Neuronal stem cell (in vitro differentiated cells): ENCODE measurements around the gene RANBP1.
A peak's percentile ranks its signal among the peaks of the same experiment; 100 is the strongest.

Experiments
- DNase-seq: peaks from one replicate; pipeline ENCODE4 v3.0.0-alpha.2; 2013; ENCODE audit warnings: low spot score
- H2AFZ ChIP-seq: one replicate; pipeline ENCODE4 v1.6.1; 2013; ENCODE audit warnings: mild to moderate bottlenecking, low read length, inconsistent platforms
- H2AK5ac ChIP-seq: 2 replicates; pipeline ENCODE4 v1.6.1; 2013; ENCODE audit warnings: low read depth, mild to moderate bottlenecking, inconsistent platforms, low read length, moderate library complexity, mixed read lengths
- H2BK120ac ChIP-seq: 2 replicates; pipeline ENCODE4 v1.6.1; 2013; ENCODE audit warnings: low read depth, mild to moderate bottlenecking, inconsistent platforms, low read length, moderate library complexity, mixed read lengths
- H2BK12ac ChIP-seq: one replicate; pipeline ENCODE4 v1.6.1; 2013; ENCODE audit warnings: low read length, inconsistent platforms
- H2BK15ac ChIP-seq: 2 replicates; pipeline ENCODE4 v1.6.1; 2013; ENCODE audit warnings: mild to moderate bottlenecking, low read length, inconsistent platforms, mixed read lengths
- H2BK5ac ChIP-seq: one replicate; pipeline ENCODE4 v1.6.1; 2013; ENCODE audit warnings: inconsistent platforms, mild to moderate bottlenecking, low read length, moderate library complexity
- H3K14ac ChIP-seq: one replicate; pipeline ENCODE4 v1.6.1; 2013; ENCODE audit warnings: low read length, inconsistent platforms
- H3K18ac ChIP-seq: 2 replicates; pipeline ENCODE4 v1.6.1; 2013; ENCODE audit warnings: low read length, inconsistent platforms
- H3K23ac ChIP-seq: 2 replicates; pipeline ENCODE4 v1.6.1; 2013; ENCODE audit warnings: low read depth, mild to moderate bottlenecking, mixed read lengths, low read length, inconsistent platforms; ENCODE audit not compliant: poor library complexity
- H3K27ac ChIP-seq: replicated peaks from 3 replicates; pipeline ENCODE4 v1.5.1; 2013; ENCODE audit warnings: low read length, inconsistent platforms
- H3K27me3 ChIP-seq, 3 experiments: 2 replicates each; pipeline ENCODE4 v1.6.1; 2013; ENCODE audit warnings: low read length in 3 of 3, mild to moderate bottlenecking in 2 of 3, inconsistent platforms in 1 of 3, low read depth in 1 of 3, mixed read lengths in 1 of 3, moderate library complexity in 1 of 3; ENCODE audit not compliant: control insufficient read depth in 3 of 3, insufficient read depth in 3 of 3
- H3K36me3 ChIP-seq, 2 donors: replicated peaks in 1 of 2; 2 replicates each; pipeline ENCODE4 v1.6.1; 2013; ENCODE audit warnings: low read length in 2 of 2; ENCODE audit not compliant: control insufficient read depth in 2 of 2, insufficient read depth in 2 of 2
- H3K4ac ChIP-seq: 2 replicates; pipeline ENCODE4 v1.6.1; 2013; ENCODE audit warnings: inconsistent platforms, mild to moderate bottlenecking, low read length, moderate library complexity
- H3K4me1 ChIP-seq, 2 donors: 1 replicate in 1 of 2; 2 replicates in 1 of 2; pipeline ENCODE4 v1.6.1; 2013; ENCODE audit warnings: low read length in 2 of 2, low read depth in 1 of 2; ENCODE audit not compliant: control insufficient read depth in 2 of 2, insufficient read depth in 1 of 2
- H3K4me2 ChIP-seq: one replicate; pipeline ENCODE4 v1.6.1; 2013; ENCODE audit warnings: mild to moderate bottlenecking, low read length, inconsistent platforms; ENCODE audit not compliant: insufficient read depth, poor library complexity, severe bottlenecking
- H3K4me3 ChIP-seq, 2 donors: 2 replicates each; pipeline ENCODE4 v1.5.1; 2013; ENCODE audit warnings: low read length in 2 of 2, mild to moderate bottlenecking in 2 of 2, inconsistent platforms in 1 of 2, moderate library complexity in 1 of 2
- H3K79me1 ChIP-seq: one replicate; pipeline ENCODE4 v1.6.1; 2013; ENCODE audit warnings: low read depth, mild to moderate bottlenecking, inconsistent platforms, low read length, moderate library complexity
- H3K9ac ChIP-seq: one replicate; pipeline ENCODE4 v1.6.1; 2013; ENCODE audit warnings: mild to moderate bottlenecking, low read depth, low read length, inconsistent platforms; ENCODE audit not compliant: poor library complexity
- H3K9me3 ChIP-seq, 2 donors: replicated peaks in 1 of 2; 2 replicates each; pipeline versions ENCODE3 to v1.6.1; 2013; ENCODE audit warnings: low read length in 2 of 2, mild to moderate bottlenecking in 2 of 2, inconsistent platforms in 1 of 2, low read depth in 1 of 2, mixed read lengths in 1 of 2, moderate library complexity in 1 of 2; ENCODE audit not compliant: control insufficient read depth in 2 of 2, insufficient read depth in 1 of 2
- H4K8ac ChIP-seq: one replicate; pipeline ENCODE4 v1.6.1; 2013; ENCODE audit warnings: low read depth, mild to moderate bottlenecking, inconsistent platforms, low read length, moderate library complexity
- H4K91ac ChIP-seq: one replicate; pipeline ENCODE4 v1.6.1; 2013; ENCODE audit warnings: low read length, low read depth, mild to moderate bottlenecking, inconsistent platforms; ENCODE audit not compliant: poor library complexity
- WGBS, 2 donors: extraction: QIAGEN DNeasy Blood & Tissue Kit; methylation state at CpG; one replicate each; pipeline ENCODE4 v1.1.7; 2013; ENCODE audit warnings: missing lambda C conversion rate in 2 of 2, mixed read lengths in 1 of 2; ENCODE audit not compliant: insufficient read length in 2 of 2, insufficient replicate concordance in 1 of 2; ENCODE audit errors: extremely low coverage in 2 of 2; 5-methylcytosine and 5-hydroxymethylcytosine counted together

The RANBP1 gene

GRCh38 chr22:20150381-20151275 lies 34.7 kb downstream of the RANBP1 start, which contains the start of gene CCDC188:
CCDC188 (minus strand) TSS chr22:20151055; CDS start chr22:20150986, 69 bp downstream.
- Histone ChIP-seq H2BK12ac (no peak within 1 kb of the TSS), H2AFZ (no peak within 1 kb of the TSS), H3K36me3 (no peaks in the 10 kb centered on the region), H3K18ac (no peak within 1 kb of the TSS), H3K23ac (peak within 1 kb of the TSS; percentile 73), H3K9me3 (no peaks in the 10 kb centered on the region), H2AK5ac (peak within 1 kb of the TSS; percentile 75), H2BK5ac (no peak within 1 kb of the TSS), H3K4me2 (no peak within 1 kb of the TSS), H3K14ac (no peak within 1 kb of the TSS), H4K91ac (no peak within 1 kb of the TSS), H3K9ac (no peak within 1 kb of the TSS), H3K4ac (no peak within 1 kb of the TSS), H3K27ac (no peak within 1 kb of the TSS), H3K79me1 (no peaks in the 10 kb centered on the region), H2BK120ac (no peak within 1 kb of the TSS), H3K27me3 (no peaks in the 10 kb centered on the region), H3K4me1 (peaks cover 11 to 19% of the 10 kb centered on the region in 2 donors), H2BK15ac (no peak within 1 kb of the TSS), H3K4me3 (no peak within 1 kb of the TSS), H4K8ac (no peak within 1 kb of the TSS)
- no peak for DNase-seq
- WGBS, 2 donors = no CpG with 5 or more reads among the region's 14 CpGs

DNA sequence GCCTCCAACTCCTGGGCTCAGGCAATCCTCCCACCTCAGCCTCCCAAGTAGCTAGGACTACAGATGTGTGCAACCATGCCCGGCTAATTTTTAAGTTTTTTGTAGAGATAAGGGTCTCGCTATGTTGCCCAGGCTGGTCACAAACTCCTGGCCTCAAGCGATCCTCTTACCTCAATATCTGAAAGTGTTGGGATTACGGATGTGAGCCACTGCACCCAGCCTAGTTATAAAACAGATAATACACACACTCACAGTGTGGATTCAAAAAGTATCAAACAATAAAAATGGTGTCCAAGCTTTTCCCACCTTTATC lies 35.3 kb downstream of the RANBP1 start:
- no peak overlapping the region for H3K4ac ChIP-seq
- WGBS, 2 donors = no CpG with 5 or more reads among the region's 4 CpGs
- no peak overlapping the region for H3K27ac ChIP-seq
- no peak overlapping the region for H3K9ac ChIP-seq
- H3K79me1 ChIP-seq = no peaks in the 10 kb centered on the region
- no peak overlapping the region for H3K18ac ChIP-seq
- no peak for DNase-seq
- H2BK120ac ChIP-seq = no peak overlapping the region
- no peak overlapping the region for H2BK12ac ChIP-seq
- H3K4me1 ChIP-seq = peaks cover 11 to 25% of the 10 kb centered on the region in 2 donors
- no peak overlapping the region for H4K8ac ChIP-seq
- H2AK5ac ChIP-seq = peak overlapping the region; percentile 75
- H3K23ac ChIP-seq = no peak overlapping the region
- H3K36me3 ChIP-seq = no peaks in the 10 kb centered on the region
- no peak overlapping the region for H3K14ac ChIP-seq
- no peak overlapping the region for H4K91ac ChIP-seq
- no peaks in the 10 kb centered on the region for H3K9me3 ChIP-seq
- H3K4me2 ChIP-seq = no peak overlapping the region
- no peak overlapping the region for H2BK15ac ChIP-seq
- H2AFZ ChIP-seq = no peak overlapping the region
- H3K4me3 ChIP-seq = no peak overlapping the region
- H2BK5ac ChIP-seq = no peak overlapping the region
- no peaks in the 10 kb centered on the region for H3K27me3 ChIP-seq

DNA sequence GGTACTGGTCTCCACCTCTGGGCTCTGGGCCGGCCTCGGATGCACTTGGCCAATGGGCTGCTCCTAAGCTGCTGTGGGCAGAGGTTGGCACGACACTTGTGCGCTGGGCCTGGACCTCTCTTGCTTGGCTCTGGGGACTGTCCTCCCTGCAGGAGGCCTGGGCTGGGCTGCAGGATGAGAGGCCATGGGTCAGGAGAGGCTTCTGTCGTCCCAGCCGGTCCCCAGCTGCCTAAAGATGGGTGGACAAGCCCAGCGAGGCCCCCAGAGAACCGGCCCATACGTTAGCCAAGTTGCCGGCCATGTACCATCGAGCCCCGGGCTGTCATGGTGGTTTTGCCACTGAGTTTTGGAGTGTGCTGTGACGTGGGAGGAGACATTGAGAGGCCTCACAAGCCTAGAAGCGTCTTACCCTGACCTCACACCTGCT lies 36.6 kb downstream of the RANBP1 start:
- Histone ChIP-seq H3K79me1 (no peaks in the 10 kb centered on the region), H2AK5ac (peak overlapping the region; percentile 92), H2BK120ac (no peak overlapping the region), H3K4ac (no peak overlapping the region), H2BK15ac (no peak overlapping the region), H3K18ac (peak overlapping the region; percentile 87), H4K8ac (no peak overlapping the region), H3K14ac (no peak overlapping the region), H3K27ac (no peak overlapping the region), H3K4me2 (no peak overlapping the region), H2BK5ac (peak overlapping the region; percentile 60), H3K23ac (peak overlapping the region; percentile 75), H2AFZ (no peak overlapping the region), H3K9me3 (no peaks in the 10 kb centered on the region), H3K9ac (no peak overlapping the region), H3K27me3 (no peaks in the 10 kb centered on the region), H2BK12ac (no peak overlapping the region), H3K36me3 (no peaks in the 10 kb centered on the region), H4K91ac (no peak overlapping the region), H3K4me3 (peak overlapping the region in 1 of 2 donors; percentile 43), H3K4me1 (peaks cover 11 to 32% of the 10 kb centered on the region in 2 donors)
- no peak for DNase-seq
- WGBS, 2 donors = no CpG with 5 or more reads among the region's 14 CpGs

- H3K14ac ChIP-seq = peak overlapping the region; percentile 94
- H2BK120ac ChIP-seq = peak overlapping the region; percentile 31
- H2AK5ac ChIP-seq = peak overlapping the region; percentile 86
- H3K9me3 ChIP-seq = peaks cover 0 to 2% of the 10 kb centered on the region in 2 donors
- no peak overlapping the region for H4K8ac ChIP-seq
- no peak overlapping the region for H4K91ac ChIP-seq
- no peaks in the 10 kb centered on the region for H3K27me3 ChIP-seq
- H3K4me3 ChIP-seq = no peak overlapping the region
- H2BK5ac ChIP-seq = peak overlapping the region; percentile 66
- no peak overlapping the region for H3K27ac ChIP-seq
- H3K18ac ChIP-seq = peak overlapping the region; percentile 0
- H2BK15ac ChIP-seq = peak overlapping the region; percentile 71
- no peaks in the 10 kb centered on the region for H3K36me3 ChIP-seq
- WGBS, 2 donors = no CpG with 5 or more reads among the region's 16 CpGs
- H3K9ac ChIP-seq = peak overlapping the region; percentile 70
- H3K4ac ChIP-seq = no peak overlapping the region
- H3K4me1 ChIP-seq = peaks cover 13 to 35% of the 10 kb centered on the region in 2 donors
- H3K4me2 ChIP-seq = no peak overlapping the region
- no peak overlapping the region for H2BK12ac ChIP-seq
- DNase-seq = no peak
- peak overlapping the region; percentile 21 for H2AFZ ChIP-seq
- H3K79me1 ChIP-seq = no peaks in the 10 kb centered on the region
- H3K23ac ChIP-seq = peak overlapping the region; percentile 66
These were observed 38.0 kb downstream of the RANBP1 start for GRCh38 chr22:20153945-20154344.
